Lung (tissue), 12 donors: ENCODE measurements around the gene GTPBP1. TPM values are rescaled to one million over a fixed set of nuclear protein-coding genes. Genes with fewer than 3 reads are reported as not detected.

Source experiments
- ATAC-seq: fragments of 200-7000 bp; cut with Tn5 transposase; one replicate; pipeline ENCODE4 v1.9.1; 2020; ENCODE audit warnings: moderate number of reproducible peaks; ENCODE audit not compliant: insufficient read depth, low FRiP score
- DNase-seq, 3 donors: peaks; one replicate each; pipeline ENCODE4 v3.0.0-alpha.2; 2013 to 2017
- H3K27ac ChIP-seq, 2 donors: one replicate each; pipeline ENCODE4 v1.5.1; 2013; ENCODE audit warnings: mild to moderate bottlenecking in 2 of 2, moderate library complexity in 2 of 2, control low read depth in 1 of 2, inconsistent platforms in 1 of 2, low read depth in 1 of 2, low read length in 1 of 2
- H3K27me3 ChIP-seq, 3 donors: one replicate each; pipeline ENCODE4 v1.5.1; 2013; ENCODE audit warnings: low read length in 2 of 3; ENCODE audit not compliant: control insufficient read depth in 3 of 3, insufficient read depth in 3 of 3
- H3K36me3 ChIP-seq, 4 donors: one replicate each; pipeline ENCODE4 v1.5.1; 2013; ENCODE audit warnings: low read length in 4 of 4, mild to moderate bottlenecking in 1 of 4, moderate library complexity in 1 of 4; ENCODE audit not compliant: control insufficient read depth in 4 of 4, insufficient read depth in 4 of 4
- H3K4me1 ChIP-seq, 5 donors: one replicate each; pipeline ENCODE4 v1.5.1; 2013; ENCODE audit warnings: low read length in 5 of 5, mild to moderate bottlenecking in 2 of 5, moderate library complexity in 1 of 5; ENCODE audit not compliant: control insufficient read depth in 5 of 5, insufficient read depth in 5 of 5
- H3K4me3 ChIP-seq: one replicate; pipeline ENCODE4 v1.5.1; 2013; ENCODE audit warnings: mild to moderate bottlenecking, control low read depth, moderate library complexity
- H3K9ac ChIP-seq, 2 donors: one replicate each; pipeline ENCODE4 v1.5.1; 2013; ENCODE audit warnings: low read length in 2 of 2, control low read depth in 1 of 2; ENCODE audit not compliant: insufficient read depth in 1 of 2
- H3K9me3 ChIP-seq, 4 donors: one replicate each; pipeline ENCODE4 v1.5.1; 2013; ENCODE audit warnings: low read length in 3 of 4, mild to moderate bottlenecking in 1 of 4, moderate library complexity in 1 of 4; ENCODE audit not compliant: control insufficient read depth in 4 of 4, insufficient read depth in 3 of 4
- CTCF ChIP-seq: IDR thresholded peaks from 2 replicates; pipeline ENCODE4 v1.5.1; 2012; ENCODE audit warnings: mild to moderate bottlenecking; ENCODE audit errors: control extremely low read depth, extremely low read depth
- whole genome bisulfite sequencing, 2 donors: extraction: QIAGEN DNeasy Blood & Tissue Kit; methylation state at CpG; one replicate each; pipeline ENCODE4 v1.1.7; 2013; 5-methylcytosine and 5-hydroxymethylcytosine counted together
- polyA plus RNA-seq, 2 donors: library from polyadenylated mRNA; stranded (reverse); fragments of 200-250 nt; gene quantifications; one replicate each; pipeline ENCODE4 v1.2.1, GENCODE V29; 2013
- total RNA-seq, 2 donors: library from RNA; depleted of rRNA in 1 of 2; stranded (reverse); fragments of >200 nt in 1 of 2; gene quantifications; one replicate each; pipeline ENCODE4 v1.2.1, GENCODE V29; 2014 to 2021
- donor health status: control.
- donor health status: control.
- donor health status: Bipolar disorder and iron deficiency.
- donor health status: healthy.
- donor health status: DM: yes; HTN: yes; CAD: no.

Gene GTPBP1
- total and polyA plus RNA-seq, 4 donors = 24.1 to 69.1 (median 48.8) TPM

- no peak overlapping the region for H3K4me3 ChIP-seq
- H3K27me3 ChIP-seq = no peaks in the 10 kb centered on the region
- TF ChIP-seq CTCF = no peak
- WGBS, 2 donors = 79 to 82% methylated on average over 11 of the region's 11 CpGs
- H3K4me1 ChIP-seq = no peaks in the 10 kb centered on the region
- H3K9ac ChIP-seq = no peak overlapping the region
- ATAC-seq = no peak
- peaks cover 0 to 9% (median 0%) of the 10 kb centered on the region in 4 donors for H3K36me3 ChIP-seq
- no peaks in the 10 kb centered on the region for H3K9me3 ChIP-seq
- DNase-seq = no peak
- H3K27ac ChIP-seq = no peak overlapping the region
These were observed 68.9 kb downstream of the GTPBP1 start for GRCh38 chr22:38774496-38775166.

DNA sequence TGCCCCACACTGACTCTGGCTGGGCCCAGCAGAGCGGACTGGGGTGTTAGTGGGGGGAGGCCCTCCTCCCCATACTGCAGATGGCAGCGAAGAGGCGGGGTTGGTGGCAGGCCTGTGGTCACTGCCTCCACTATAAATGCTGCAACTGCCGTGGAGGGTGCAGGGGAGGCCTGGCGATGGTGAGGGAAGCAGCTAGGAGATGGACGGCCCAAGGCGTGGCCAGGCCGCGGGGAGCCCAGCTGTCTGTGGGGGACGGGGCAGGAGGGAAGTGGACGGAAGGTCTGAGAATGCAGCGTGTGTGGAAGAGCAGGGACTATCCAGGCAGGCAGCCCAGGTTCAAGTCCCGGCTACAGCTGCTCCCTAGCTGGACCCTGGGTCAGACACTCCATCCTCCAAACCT is 69.9 kb downstream of the GTPBP1 start:
- no peak for TF ChIP-seq CTCF
- H3K27ac ChIP-seq = no peak overlapping the region

GRCh38 chr22:38776086-38776485 is 70.3 kb downstream of the GTPBP1 start:
- no peaks in the 10 kb centered on the region for H3K27me3 ChIP-seq
- no peak overlapping the region for H3K27ac ChIP-seq
- no peaks in the 10 kb centered on the region for H3K4me1 ChIP-seq
- H3K4me3 ChIP-seq = no peak overlapping the region
- no peak for TF ChIP-seq CTCF
- H3K36me3 ChIP-seq = peaks cover 0 to 21% (median 0%) of the 10 kb centered on the region in 4 donors
- 51 to 59% methylated on average over 6 of the region's 6 CpGs for WGBS, 2 donors
- H3K9ac ChIP-seq = no peak overlapping the region
- ATAC-seq = no peak
- no peak for DNase-seq
- no peaks in the 10 kb centered on the region for H3K9me3 ChIP-seq

More for the DNA sequence above, 69.9 kb downstream of the GTPBP1 start:
- 75 to 82% methylated on average over 13 of the region's 13 CpGs for WGBS, 2 donors
- Histone ChIP-seq H3K4me1 (no peaks in the 10 kb centered on the region), H3K9me3 (no peaks in the 10 kb centered on the region), H3K36me3 (peaks cover 0 to 17% (median 0%) of the 10 kb centered on the region in 4 donors), H3K27me3 (no peaks in the 10 kb centered on the region), H3K4me3 (no peak overlapping the region), H3K9ac (no peak overlapping the region)
- DNase-seq (no peak), ATAC-seq (no peak)
